GM23338 (cell line): ENCODE results near the gene PKD1L1. TPM values are rescaled to one million over a fixed set of nuclear protein-coding genes. Genes with fewer than 3 reads are reported as not detected.

Experiments used
- ATAC-seq: fragments of 200-7000 bp; cut with Tn5 transposase; 3 replicates; pipeline ENCODE4 v1.9.1; 2020
- DNase-seq: peaks from one replicate; pipeline ENCODE4 v3.0.0-alpha.2; 2015; ENCODE audit warnings: low spot score
- H2AFZ ChIP-seq: fragments of 200-600 bp; sonication (generic); 2 replicates; pipeline ENCODE4 v1.8.0; 2016; ENCODE audit warnings: antibody characterized with exemption, mild to moderate bottlenecking, moderate library complexity
- H3F3A ChIP-seq: fragments of 200-600 bp; sonication (generic); replicated peaks from 2 replicates; pipeline ENCODE4 v1.8.0; 2017; ENCODE audit warnings: antibody characterized with exemption, mixed run types, low read depth
- H3K27ac ChIP-seq: fragments of 200-600 bp; sonication (generic); 2 replicates; pipeline ENCODE4 v1.6.1; 2016; ENCODE audit warnings: low read depth
- H3K27me3 ChIP-seq: fragments of 200-600 bp; sonication (generic); 2 replicates; pipeline ENCODE4 v1.8.0; 2016; ENCODE audit warnings: mild to moderate bottlenecking, mixed run types, moderate library complexity; ENCODE audit not compliant: insufficient read depth
- H3K36me3 ChIP-seq: fragments of 200-600 bp; sonication (generic); 2 replicates; pipeline ENCODE4 v1.8.0; 2016; ENCODE audit warnings: mild to moderate bottlenecking; ENCODE audit not compliant: insufficient read depth
- H3K4me1 ChIP-seq: fragments of 200-600 bp; sonication (generic); 2 replicates; pipeline ENCODE4 v1.8.0; 2016; ENCODE audit warnings: mild to moderate bottlenecking, moderate library complexity; ENCODE audit not compliant: insufficient read depth
- H3K4me2 ChIP-seq: fragments of 200-600 bp; sonication (generic); 2 replicates; pipeline ENCODE4 v1.7.1; 2017; ENCODE audit warnings: mixed run types
- H3K4me3 ChIP-seq: fragments of 200-600 bp; sonication (generic); 2 replicates; pipeline ENCODE4 v1.6.1; 2016; ENCODE audit warnings: mixed run types
- H3K79me2 ChIP-seq: fragments of 200-600 bp; sonication (generic); replicated peaks from 2 replicates; pipeline ENCODE4 v1.8.0; 2017; ENCODE audit warnings: mild to moderate bottlenecking; ENCODE audit not compliant: insufficient read depth
- H3K9me2 ChIP-seq: fragments of 200-600 bp; sonication (generic); 2 replicates; pipeline ENCODE4 v1.8.0; 2017; ENCODE audit not compliant: insufficient read depth
- H4K20me1 ChIP-seq: fragments of 200-600 bp; sonication (generic); replicated peaks from 2 replicates; pipeline ENCODE4 v1.8.0; 2017; ENCODE audit warnings: mild to moderate bottlenecking; ENCODE audit not compliant: insufficient read depth
- H3K27ac Mint-ChIP-seq: 2 replicates; pipeline ENCODE4 v1.8.0; 2020; ENCODE audit warnings: inconsistent platforms, mild to moderate bottlenecking, moderate library complexity, mixed read lengths
- H3K27me3 Mint-ChIP-seq: 3 replicates; pipeline ENCODE4 v1.8.0; 2022; ENCODE audit warnings: low read depth, mild to moderate bottlenecking, moderate library complexity, mixed read lengths, inconsistent platforms; ENCODE audit not compliant: insufficient read depth, poor library complexity
- H3K36me3 Mint-ChIP-seq: 3 replicates; pipeline ENCODE4 v1.8.0; 2021; ENCODE audit warnings: low read depth, mild to moderate bottlenecking, inconsistent platforms, moderate library complexity, mixed read lengths
- H3K4me1 Mint-ChIP-seq: 3 replicates; pipeline ENCODE4 v1.8.0; 2020; ENCODE audit warnings: mild to moderate bottlenecking, inconsistent platforms, mixed read lengths
- H3K4me3 Mint-ChIP-seq: 3 replicates; pipeline ENCODE4 v1.8.0; 2021; ENCODE audit warnings: moderate library complexity, mild to moderate bottlenecking, inconsistent platforms, mixed read lengths
- H3K9me3 Mint-ChIP-seq: 3 replicates; pipeline ENCODE4 v1.8.0; 2020; ENCODE audit warnings: moderate library complexity, mild to moderate bottlenecking, inconsistent platforms, mixed read lengths
- CTCF ChIP-seq, 2 experiments: fragments of 200-600 bp in 1 of 2; sonication (generic) in 1 of 2; conservative IDR thresholded peaks; 2 replicates each; pipeline versions ENCODE4 v1.5.1 to v1.6.1; 2016 to 2017; ENCODE audit warnings: antibody characterized with exemption in 2 of 2, low read depth in 2 of 2, mild to moderate bottlenecking in 2 of 2, moderate library complexity in 1 of 2
- POLR2AphosphoS5 ChIP-seq: IDR thresholded peaks from 2 replicates; pipeline ENCODE4 v1.6.1; 2016; ENCODE audit warnings: antibody characterized with exemption, low read depth
- REST ChIP-seq: IDR thresholded peaks from one replicate; pipeline ENCODE4 v1.6.1; 2018; ENCODE audit warnings: antibody characterized with exemption; ENCODE audit not compliant: unreplicated experiment
- ZNF462 ChIP-seq: fragments of 250-450 bp; sonication (Bioruptor Pico); IDR thresholded peaks from 2 replicates; pipeline ENCODE4 v1.5.0; 2020; ENCODE audit warnings: mild to moderate bottlenecking, moderate library complexity
- polyA plus RNA-seq: library from polyadenylated mRNA; unstranded; fragments of >200 nt; fragmentation: Nextera tagmentation; extraction: Ambion mirVana; gene quantifications from 2 replicates; pipeline ENCODE4 v1.2.1, GENCODE V29; 2016
- total RNA-seq: library from RNA; depleted of rRNA; stranded (reverse); fragments of >200 nt; shearing (Covaris generic); gene quantifications from 2 replicates; pipeline ENCODE4 v1.2.3, GENCODE V29; 2014

The PKD1L1 gene
- total and polyA plus RNA-seq, 2 experiments from 2014 or later = 0.03 TPM; not detected in 1

GRCh38 chr7:47759056-47759706 lies 189.1 kb downstream of the PKD1L1 start:
- Mint-ChIP-seq H3K4me3 (no peak overlapping the region), H3K9me3 (no peaks in the 10 kb centered on the region), H3K36me3 (no peaks in the 10 kb centered on the region), H3K4me1 (peaks cover 5% of the 10 kb centered on the region; the same call in 2 of the 3 replicates), H3K27me3 (peaks cover 5% of the 10 kb centered on the region), H3K27ac (no peak overlapping the region)
- Histone ChIP-seq H3K4me1 (0 out of 2 replicates have a peak, but pooled peaks cover 5% of the 10 kb centered on the region), H2AFZ (no peak overlapping the region), H3F3A (no peaks in the 10 kb centered on the region), H3K36me3 (no peaks in the 10 kb centered on the region), H3K27ac (no peak overlapping the region), H3K4me3 (no peak overlapping the region), H3K79me2 (no peaks in the 10 kb centered on the region), H3K4me2 (no peak overlapping the region), H3K27me3 (no peaks in the 10 kb centered on the region), H4K20me1 (no peaks in the 10 kb centered on the region), H3K9me2 (no peaks in the 10 kb centered on the region)
- no peak for ATAC-seq
- no peak for DNase-seq
- no peak for TF ChIP-seq REST
- no peak for TF ChIP-seq POLR2AphosphoS5
- TF ChIP-seq CTCF (conservative IDR thresholded peaks at IDR 0.05; ENCODE audit: low read depth in 2 of 2) = peak; percentile 22 to 35; a peak in 3 of 4 replicates

- H3F3A ChIP-seq = no peaks in the 10 kb centered on the region
- H3K36me3 Mint-ChIP-seq = no peaks in the 10 kb centered on the region
- H4K20me1 ChIP-seq = no peaks in the 10 kb centered on the region
- no peaks in the 10 kb centered on the region for H3K27me3 ChIP-seq
- H3K79me2 ChIP-seq = no peaks in the 10 kb centered on the region
- no peak overlapping the region for H3K4me3 Mint-ChIP-seq
- H3K27me3 Mint-ChIP-seq = peaks cover 5% of the 10 kb centered on the region
- H3K4me1 Mint-ChIP-seq = peaks cover 3% of the 10 kb centered on the region; the same call in 2 of the 3 replicates
- no peak overlapping the region for H3K27ac Mint-ChIP-seq
- no peak overlapping the region for H3K4me2 ChIP-seq
- H3K4me3 ChIP-seq = no peak overlapping the region
- H3K36me3 ChIP-seq = no peaks in the 10 kb centered on the region
- no peak overlapping the region for H2AFZ ChIP-seq
- H3K9me3 Mint-ChIP-seq = no peaks in the 10 kb centered on the region
- H3K27ac ChIP-seq = no peak overlapping the region
- no peaks in the 10 kb centered on the region for H3K9me2 ChIP-seq
- ATAC-seq (no peak), DNase-seq (no peak)
- H3K4me1 ChIP-seq = 0 out of 2 replicates have a peak, but pooled peaks cover 5% of the 10 kb centered on the region
- no peak for TF ChIP-seq REST
- no peak for TF ChIP-seq ZNF462 (CRISPR knock-in tag)
- TF ChIP-seq POLR2AphosphoS5 = no peak
Observed at GRCh38 chr7:47758546-47758945, 189.7 kb downstream of the PKD1L1 start.
